Gastroesophageal sphincter (tissue), 4 donors: ENCODE measurements around the gene MRTFB. TPM values are rescaled to one million over a fixed set of nuclear protein-coding genes. Genes with fewer than 3 reads are reported as not detected.

Experiments
- ATAC-seq: fragments of 150-250 bp; one replicate; pipeline ENCODE4 v1.9.1; 2016; ENCODE audit warnings: mild to moderate bottlenecking, moderate library complexity
- H3K27ac ChIP-seq, 4 donors: fragments of 200-600 bp; sonication (generic) in 3 of 4; 1 replicate in 3 of 4; 2 replicates in 1 of 4; pipeline ENCODE4 v1.5.1; 2016 to 2019
- H3K27me3 ChIP-seq: fragments of 200-600 bp; sonication (generic); one replicate; pipeline ENCODE4 v1.5.1; 2019
- H3K36me3 ChIP-seq, 2 donors: fragments of 200-600 bp; sonication (generic); one replicate each; pipeline ENCODE4 v1.5.1; 2019; ENCODE audit warnings: control low read depth in 1 of 2
- H3K4me1 ChIP-seq, 3 donors: fragments of 200-600 bp; sonication (generic); 1 replicate in 2 of 3; 2 replicates in 1 of 3; pipeline ENCODE4 v1.5.1; 2016 to 2019; ENCODE audit warnings: control low read depth in 2 of 3
- H3K4me3 ChIP-seq, 2 donors: fragments of 200-600 bp; sonication (generic); one replicate each; pipeline ENCODE4 v1.5.1; 2019; ENCODE audit warnings: mild to moderate bottlenecking in 1 of 2, moderate library complexity in 1 of 2
- H3K9me3 ChIP-seq, 3 donors: fragments of 200-600 bp; sonication (generic); one replicate each; pipeline ENCODE4 v1.5.1; 2017 to 2019; ENCODE audit warnings: control low read depth in 2 of 3
- EP300 ChIP-seq: sonication (generic); formaldehyde crosslinking; IDR thresholded peaks from one replicate; pipeline ENCODE4 v1.6.1; 2017; ENCODE audit warnings: antibody characterized with exemption, mild to moderate bottlenecking
- POLR2A ChIP-seq, 2 donors: fragments of 450-650 bp; IDR thresholded peaks; one replicate each; pipeline ENCODE4 v1.6.1; 2017; ENCODE audit warnings: antibody characterized with exemption in 2 of 2, mild to moderate bottlenecking in 2 of 2, moderate library complexity in 1 of 2
- POLR2AphosphoS5 ChIP-seq: sonication (generic); formaldehyde crosslinking; IDR thresholded peaks from one replicate; pipeline ENCODE4 v1.6.1; 2017; ENCODE audit warnings: antibody characterized with exemption
- WGBS, 2 donors: methylation state at CpG; one replicate each; pipeline ENCODE4 v1.1.5; 2018; ENCODE audit warnings: low coverage in 1 of 2; 5-methylcytosine and 5-hydroxymethylcytosine counted together
- total RNA-seq, 4 donors: library from RNA; depleted of rRNA; stranded (reverse); fragments of >200 nt; gene quantifications; one replicate each; pipeline ENCODE4 v1.1.0, GENCODE V29; 2016
- TF ChIP-seq, protein P1 (sequence below), 4 experiments: fragments of 200-600 bp in 2 of 4; fragments of 450-650 bp in 2 of 4; sonication (generic) in 1 of 4; IDR thresholded peaks; one replicate each; pipeline ENCODE4 v1.5.1; 2017 to 2019; ENCODE audit warnings: antibody characterized with exemption in 4 of 4, mild to moderate bottlenecking in 2 of 4, moderate library complexity in 2 of 4

MRTFB gene
- total RNA-seq, 4 donors from 2014 or later: 38.8 to 53.1 (median 41.1) TPM

- Histone ChIP-seq H3K4me1 (peaks cover 0 to 13% (median 0%) of the 10 kb centered on the region in 3 donors), H3K9me3 (no peaks in the 10 kb centered on the region), H3K36me3 (no peaks in the 10 kb centered on the region), H3K27me3 (no peaks in the 10 kb centered on the region), H3K4me3 (no peak overlapping the region), H3K27ac (no peak overlapping the region)
- TF ChIP-seq POLR2AphosphoS5 (no peak), POLR2A (IDR thresholded peaks at IDR 0.05) (no peak), EP300 (no peak)
- TF ChIP-seq, protein P1, sequence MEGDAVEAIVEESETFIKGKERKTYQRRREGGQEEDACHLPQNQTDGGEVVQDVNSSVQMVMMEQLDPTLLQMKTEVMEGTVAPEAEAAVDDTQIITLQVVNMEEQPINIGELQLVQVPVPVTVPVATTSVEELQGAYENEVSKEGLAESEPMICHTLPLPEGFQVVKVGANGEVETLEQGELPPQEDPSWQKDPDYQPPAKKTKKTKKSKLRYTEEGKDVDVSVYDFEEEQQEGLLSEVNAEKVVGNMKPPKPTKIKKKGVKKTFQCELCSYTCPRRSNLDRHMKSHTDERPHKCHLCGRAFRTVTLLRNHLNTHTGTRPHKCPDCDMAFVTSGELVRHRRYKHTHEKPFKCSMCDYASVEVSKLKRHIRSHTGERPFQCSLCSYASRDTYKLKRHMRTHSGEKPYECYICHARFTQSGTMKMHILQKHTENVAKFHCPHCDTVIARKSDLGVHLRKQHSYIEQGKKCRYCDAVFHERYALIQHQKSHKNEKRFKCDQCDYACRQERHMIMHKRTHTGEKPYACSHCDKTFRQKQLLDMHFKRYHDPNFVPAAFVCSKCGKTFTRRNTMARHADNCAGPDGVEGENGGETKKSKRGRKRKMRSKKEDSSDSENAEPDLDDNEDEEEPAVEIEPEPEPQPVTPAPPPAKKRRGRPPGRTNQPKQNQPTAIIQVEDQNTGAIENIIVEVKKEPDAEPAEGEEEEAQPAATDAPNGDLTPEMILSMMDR (IDR thresholded peaks at IDR 0.05): no peak
- no peak for ATAC-seq
Observed at GRCh38 chr16:14196539-14196938, 125.4 kb downstream of the MRTFB start.

DNA sequence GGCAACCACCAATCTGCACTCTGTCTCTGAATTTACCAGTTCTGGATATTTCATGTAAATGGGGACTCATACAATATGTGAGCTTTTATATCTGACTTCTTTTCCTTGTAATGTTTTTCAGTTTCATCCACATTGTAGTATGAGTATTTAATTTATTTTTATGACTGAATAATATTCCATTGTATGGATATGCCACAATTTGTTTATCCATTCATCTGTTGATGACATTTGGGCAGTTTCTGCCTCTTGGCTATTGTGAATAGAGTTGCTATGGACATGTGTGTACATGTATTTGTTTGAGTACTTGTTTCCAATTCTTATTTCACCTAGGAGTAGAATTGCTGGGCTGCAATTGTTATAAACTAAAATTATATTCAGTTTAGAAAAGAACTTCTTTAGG lies 126.9 kb downstream of the MRTFB start:
- Histone ChIP-seq H3K4me3 (no peak overlapping the region), H3K36me3 (no peaks in the 10 kb centered on the region), H3K27ac (no peak overlapping the region), H3K9me3 (no peaks in the 10 kb centered on the region), H3K27me3 (no peaks in the 10 kb centered on the region), H3K4me1 (peaks cover 0 to 27% (median 0%) of the 10 kb centered on the region in 3 donors)
- no peak for TF ChIP-seq POLR2A (IDR thresholded peaks at IDR 0.05)
- TF ChIP-seq EP300: no peak
- TF ChIP-seq, protein P1 (IDR thresholded peaks at IDR 0.05): no peak
- TF ChIP-seq POLR2AphosphoS5: no peak
- ATAC-seq: no peak

DNA sequence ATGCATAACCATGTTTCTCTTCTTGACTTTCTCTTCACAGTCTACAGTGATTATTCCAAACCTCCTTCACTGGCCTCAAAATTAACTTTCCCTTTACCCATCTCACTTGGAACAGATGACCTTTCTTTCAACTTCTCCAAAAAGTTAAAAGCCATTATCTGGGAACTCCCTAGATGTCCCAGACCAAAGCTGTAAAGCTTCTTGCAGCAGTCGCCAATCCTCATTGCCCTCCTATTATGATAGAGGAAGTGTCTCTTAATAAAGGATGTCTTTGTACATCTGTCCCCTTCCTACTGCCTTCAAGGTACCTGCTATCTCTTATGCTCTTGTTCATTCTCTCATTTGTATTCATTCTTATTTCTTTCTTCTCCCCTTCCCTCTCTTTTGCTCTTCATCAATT lies 127.5 kb downstream of the MRTFB start:
- 67 to 83% methylated on average over 1 of the region's 1 CpG for WGBS, 2 donors
- Histone ChIP-seq H3K27ac (no peak overlapping the region), H3K27me3 (no peaks in the 10 kb centered on the region), H3K4me3 (no peak overlapping the region), H3K36me3 (no peaks in the 10 kb centered on the region), H3K4me1 (peaks cover 0 to 31% (median 0%) of the 10 kb centered on the region in 3 donors), H3K9me3 (no peaks in the 10 kb centered on the region)
- no peak for TF ChIP-seq EP300
- TF ChIP-seq POLR2AphosphoS5: no peak
- no peak for TF ChIP-seq POLR2A (IDR thresholded peaks at IDR 0.05)
- TF ChIP-seq, protein P1 (IDR thresholded peaks at IDR 0.05): no peak
- ATAC-seq: no peak

- no peak overlapping the region for H3K4me3 ChIP-seq
- H3K27ac ChIP-seq: no peak overlapping the region
- no peak for ATAC-seq
Observed at GRCh38 chr16:14199199-14199598, 128.1 kb downstream of the MRTFB start.

DNA sequence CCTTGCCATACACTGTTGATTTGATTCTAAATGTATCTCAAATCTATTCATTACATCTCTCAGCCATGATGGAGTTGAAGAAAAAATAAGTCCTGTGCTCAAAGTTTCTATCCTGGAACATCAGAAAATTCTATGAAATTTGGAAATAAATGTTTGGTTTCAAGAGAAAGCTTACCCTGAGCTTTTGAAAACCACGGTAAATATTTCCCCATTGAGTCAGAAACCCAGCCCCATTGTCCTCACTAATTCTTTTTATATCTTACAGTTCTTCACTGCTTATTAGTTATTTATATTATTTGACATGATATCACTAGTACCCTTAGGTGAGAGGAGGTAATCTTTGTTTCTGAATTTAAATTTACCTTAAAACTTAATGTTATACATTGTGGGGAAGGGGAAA lies 128.5 kb downstream of the MRTFB start:
- Histone ChIP-seq H3K4me3 (no peak overlapping the region), H3K4me1 (peaks cover 0 to 31% (median 0%) of the 10 kb centered on the region in 3 donors), H3K36me3 (no peaks in the 10 kb centered on the region), H3K9me3 (no peaks in the 10 kb centered on the region), H3K27me3 (no peaks in the 10 kb centered on the region), H3K27ac (no peak overlapping the region)
- ATAC-seq: no peak
- WGBS, 2 donors: 73 to 100% methylated on average over 1 of the region's 1 CpG
- TF ChIP-seq, protein P1 (IDR thresholded peaks at IDR 0.05): no peak
- TF ChIP-seq POLR2A (IDR thresholded peaks at IDR 0.05) (no peak), POLR2AphosphoS5 (no peak)

More at GRCh38 chr16:14199199-14199598, 128.1 kb downstream of the MRTFB start:
- Histone ChIP-seq H3K9me3 (no peaks in the 10 kb centered on the region), H3K4me1 (peaks cover 0 to 31% (median 0%) of the 10 kb centered on the region in 3 donors), H3K36me3 (no peaks in the 10 kb centered on the region), H3K27me3 (no peaks in the 10 kb centered on the region)
- 87 to 93% methylated on average over 4 of the region's 4 CpGs for WGBS, 2 donors
- TF ChIP-seq EP300: no peak
